Activated CD4-positive, alpha-beta T cell treated with anti-CD3 and anti-CD28 coated beads, Interleukin-2, amount 10 ng/mL, durations not matched to agents 24 days and 14 days (primary cell): ENCODE data around the gene ZNF71. TPM values are rescaled to one million over a fixed set of nuclear protein-coding genes. Genes with fewer than 3 reads are reported as not detected.

Source experiments
- DNase-seq: peaks from one replicate; pipeline ENCODE4 v3.0.0; 2022
- H3K27ac Mint-ChIP-seq: one replicate; pipeline ENCODE4 v1.8.0; 2022; ENCODE audit warnings: mild to moderate bottlenecking, mixed read lengths
- H3K27me3 Mint-ChIP-seq: one replicate; pipeline ENCODE4 v1.8.0; 2022; ENCODE audit warnings: mixed read lengths
- H3K36me3 Mint-ChIP-seq: one replicate; pipeline ENCODE4 v1.8.0; 2022; ENCODE audit warnings: low read depth, mild to moderate bottlenecking, mixed read lengths
- H3K4me1 Mint-ChIP-seq: one replicate; pipeline ENCODE4 v1.8.0; 2021; ENCODE audit warnings: mixed read lengths
- H3K4me3 Mint-ChIP-seq: one replicate; pipeline ENCODE4 v1.8.0; 2022; ENCODE audit warnings: mild to moderate bottlenecking, moderate library complexity, mixed read lengths
- H3K9me3 Mint-ChIP-seq: one replicate; pipeline ENCODE4 v1.8.0; 2021; ENCODE audit warnings: mixed read lengths
- intact Hi-C: fragments of 100-400 bp; cut with micrococcal nuclease; formaldehyde crosslinking; loops from one replicate; pipeline ENCODE4 v1.15.1; 2023
- total RNA-seq: library from RNA; stranded (reverse); gene quantifications from 2 replicates; pipeline ENCODE4 v1.2.3, GENCODE V29; 2022

The ZNF71 gene
- 4.2 and 5.2 TPM in 2 replicates for total RNA-seq

- Mint-ChIP-seq H3K9me3 (peaks cover 39% of the 10 kb centered on the region), H3K27ac (peak within 1 kb of the TSS; percentile 60)
These were observed at the start of gene ZNF71 for GRCh38 chr19:56594783-56595547. TSS of gene ZNF71 (plus strand) at chr19:56595302. CDS start at chr19:56601559, 6,257 bp downstream.

GRCh38 chr19:56547535-56547934, 47.6 kb upstream of the ZNF71 start:
- H3K27ac Mint-ChIP-seq, result no peak overlapping the region
- peaks cover 22% of the 10 kb centered on the region for H3K9me3 Mint-ChIP-seq
- DNase-seq, result no peak
- H3K36me3 Mint-ChIP-seq, result peaks cover 43% of the 10 kb centered on the region
- H3K4me1 Mint-ChIP-seq, result no peaks in the 10 kb centered on the region
- intact Hi-C loops, result no loop called here
- no peak overlapping the region for H3K4me3 Mint-ChIP-seq
- H3K27me3 Mint-ChIP-seq, result no peaks in the 10 kb centered on the region

More at GRCh38 chr19:56594783-56595547, at the start of gene ZNF71:
- H3K36me3 Mint-ChIP-seq, result peaks cover 35% of the 10 kb centered on the region
- DNase-seq, result peak; percentile 96
- intact Hi-C loops, result loop anchor here (1.0 to 2.0 kb wide), 2 partner anchors 28 to 56 kb away; partner anchors contain the start of genes ZFP28 and ZNF470
- H3K4me3 Mint-ChIP-seq, result peak within 1 kb of the TSS; percentile 90
- peaks cover 12% of the 10 kb centered on the region for H3K4me1 Mint-ChIP-seq
- H3K27me3 Mint-ChIP-seq, result no peaks in the 10 kb centered on the region

GRCh38 chr19:56554272-56554869, 40.7 kb upstream of the ZNF71 start:
- no peaks in the 10 kb centered on the region for H3K27me3 Mint-ChIP-seq
- H3K4me3 Mint-ChIP-seq, result no peak overlapping the region
- no peak overlapping the region for H3K27ac Mint-ChIP-seq
- H3K9me3 Mint-ChIP-seq, result peaks cover 32% of the 10 kb centered on the region
- H3K4me1 Mint-ChIP-seq, result no peaks in the 10 kb centered on the region
- H3K36me3 Mint-ChIP-seq, result peaks cover 30% of the 10 kb centered on the region
- no peak for DNase-seq
- intact Hi-C loops, result no loop called here

DNA sequence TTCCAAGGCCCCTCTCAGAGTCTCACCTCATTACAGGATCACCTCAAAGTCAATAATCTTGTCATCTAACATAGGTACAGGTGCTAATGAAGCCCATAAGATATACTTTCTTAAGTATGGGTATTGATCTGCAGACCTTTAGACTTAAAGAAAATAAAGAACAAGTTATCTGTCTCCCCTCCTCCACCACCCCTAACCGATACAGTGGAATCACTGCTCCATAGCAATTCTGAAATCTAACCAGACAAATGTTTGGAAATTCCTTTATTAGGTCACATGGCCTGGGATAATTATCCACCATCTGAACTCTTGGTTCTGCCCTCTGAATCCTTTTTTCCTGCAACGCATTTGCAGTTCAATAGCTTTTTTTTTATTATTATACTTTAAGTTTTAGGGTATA, 32.3 kb upstream of the ZNF71 start:
- no peak overlapping the region for H3K4me3 Mint-ChIP-seq
- H3K4me1 Mint-ChIP-seq, result peaks cover 5% of the 10 kb centered on the region
- peaks cover 14% of the 10 kb centered on the region for H3K36me3 Mint-ChIP-seq
- no peak for DNase-seq
- no peaks in the 10 kb centered on the region for H3K27me3 Mint-ChIP-seq
- peaks cover 46% of the 10 kb centered on the region for H3K9me3 Mint-ChIP-seq
- H3K27ac Mint-ChIP-seq, result no peak overlapping the region
- intact Hi-C loops, result no loop called here

- intact Hi-C loops, result loop anchor here (1.0 to 2.0 kb wide), 3 partner anchors 28 to 162 kb away; partner anchors contain the start of genes ZFP28, ZNF583 and ZNF71
- Mint-ChIP-seq H3K9me3 (peaks cover 48% of the 10 kb centered on the region), H3K27me3 (no peaks in the 10 kb centered on the region)
These were observed 28.2 kb upstream of the ZNF71 start for GRCh38 chr19:56566904-56567273.

GRCh38 chr19:56567274-56568120, 27.6 kb upstream of the ZNF71 start, which contains the start of gene ZNF470:
TSS of gene ZNF470 (plus strand) at chr19:56567468. CDS start at chr19:56570312, 2,844 bp downstream.
- peak; percentile 96 for DNase-seq
- Mint-ChIP-seq H3K36me3 (peaks cover 43% of the 10 kb centered on the region), H3K27ac (peak within 1 kb of the TSS; percentile 90), H3K27me3 (no peaks in the 10 kb centered on the region), H3K9me3 (peaks cover 48% of the 10 kb centered on the region), H3K4me1 (peaks cover 7% of the 10 kb centered on the region), H3K4me3 (peak within 1 kb of the TSS; percentile 97)
- intact Hi-C loops, result loop anchor here (1.0 to 2.0 kb wide), 3 partner anchors 28 to 163 kb away; partner anchors contain the start of genes ZFP28, ZNF583 and ZNF71

More at GRCh38 chr19:56566904-56567273, 28.2 kb upstream of the ZNF71 start:
- peak overlapping the region; percentile 97 for H3K4me3 Mint-ChIP-seq
- peaks cover 7% of the 10 kb centered on the region for H3K4me1 Mint-ChIP-seq
- H3K36me3 Mint-ChIP-seq, result peaks cover 41% of the 10 kb centered on the region
- peak overlapping the region; percentile 90 for H3K27ac Mint-ChIP-seq
- DNase-seq, result no peak

- no peak for DNase-seq
- no peaks in the 10 kb centered on the region for H3K27me3 Mint-ChIP-seq
- intact Hi-C loops, result no loop called here
- peaks cover 3% of the 10 kb centered on the region for H3K4me1 Mint-ChIP-seq
- peaks cover 73% of the 10 kb centered on the region for H3K36me3 Mint-ChIP-seq
- no peak overlapping the region for H3K27ac Mint-ChIP-seq
- no peak overlapping the region for H3K4me3 Mint-ChIP-seq
- H3K9me3 Mint-ChIP-seq, result peaks cover 52% of the 10 kb centered on the region
These were observed 22.5 kb upstream of the ZNF71 start for GRCh38 chr19:56572589-56572988.

DNA sequence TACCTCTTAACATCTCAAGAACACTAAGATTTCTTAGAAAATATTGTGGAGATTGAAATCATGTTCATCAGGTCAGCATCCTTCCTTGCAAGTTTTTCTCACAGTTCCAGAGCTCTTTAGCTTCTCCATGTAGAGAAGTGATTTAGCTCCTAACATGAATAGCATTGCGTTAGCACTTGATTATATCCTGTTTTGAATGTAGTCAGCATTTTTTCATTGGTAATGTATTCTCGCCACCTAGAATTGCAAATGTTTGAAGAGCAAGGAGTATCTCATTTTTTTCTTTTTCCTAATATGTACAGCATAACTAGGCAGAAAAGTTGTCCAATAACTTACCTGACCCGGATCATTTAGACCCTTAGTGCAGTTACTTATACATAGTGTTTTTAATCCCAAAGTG, 21.2 kb upstream of the ZNF71 start:
- Mint-ChIP-seq H3K27me3 (no peaks in the 10 kb centered on the region), H3K4me1 (no peaks in the 10 kb centered on the region), H3K4me3 (no peak overlapping the region), H3K27ac (no peak overlapping the region), H3K9me3 (peaks cover 54% of the 10 kb centered on the region), H3K36me3 (peaks cover 69% of the 10 kb centered on the region)
- no peak for DNase-seq
- intact Hi-C loops, result no loop called here

GRCh38 chr19:56577719-56578602, 17.1 kb upstream of the ZNF71 start:
- H3K4me3 Mint-ChIP-seq, result no peak overlapping the region

GRCh38 chr19:56594446-56594782, 688 bp upstream of the ZNF71 start:
- no peak for DNase-seq
- H3K4me1 Mint-ChIP-seq, result peaks cover 12% of the 10 kb centered on the region
- H3K27ac Mint-ChIP-seq, result peak overlapping the region; percentile 60
- H3K9me3 Mint-ChIP-seq, result peaks cover 39% of the 10 kb centered on the region
- peaks cover 35% of the 10 kb centered on the region for H3K36me3 Mint-ChIP-seq
- intact Hi-C loops, result loop anchor here (2.0 kb wide), 1 partner anchor 56 kb away; the partner anchor contains the start of gene ZFP28
- peak overlapping the region; percentile 90 for H3K4me3 Mint-ChIP-seq
- H3K27me3 Mint-ChIP-seq, result no peaks in the 10 kb centered on the region

More at GRCh38 chr19:56577719-56578602, 17.1 kb upstream of the ZNF71 start:
- H3K4me1 Mint-ChIP-seq, result no peaks in the 10 kb centered on the region
- H3K27ac Mint-ChIP-seq, result no peak overlapping the region
- no peak for DNase-seq
- no peaks in the 10 kb centered on the region for H3K27me3 Mint-ChIP-seq
- H3K9me3 Mint-ChIP-seq, result peaks cover 47% of the 10 kb centered on the region
- intact Hi-C loops, result no loop called here
- peaks cover 45% of the 10 kb centered on the region for H3K36me3 Mint-ChIP-seq

- Mint-ChIP-seq H3K27me3 (no peaks in the 10 kb centered on the region), H3K36me3 (peaks cover 37% of the 10 kb centered on the region), H3K4me3 (peak overlapping the region; percentile 90), H3K27ac (peak overlapping the region; percentile 60), H3K9me3 (peaks cover 37% of the 10 kb centered on the region), H3K4me1 (peaks cover 12% of the 10 kb centered on the region)
- no peak for DNase-seq
- intact Hi-C loops, result loop anchor here (1.0 to 2.0 kb wide), 2 partner anchors 28 to 57 kb away; partner anchors contain the start of genes ZFP28 and ZNF470
These were observed 422 bp downstream of the ZNF71 start for GRCh38 chr19:56595548-56595899.

GRCh38 chr19:56596676-56597075, 1.6 kb downstream of the ZNF71 start:
- H3K4me1 Mint-ChIP-seq, result peaks cover 12% of the 10 kb centered on the region
- peak overlapping the region; percentile 11 for H3K4me3 Mint-ChIP-seq
- H3K27ac Mint-ChIP-seq, result no peak overlapping the region
- no peaks in the 10 kb centered on the region for H3K27me3 Mint-ChIP-seq
- intact Hi-C loops, result no loop called here
- H3K36me3 Mint-ChIP-seq, result peaks cover 48% of the 10 kb centered on the region
- no peak for DNase-seq
- peaks cover 39% of the 10 kb centered on the region for H3K9me3 Mint-ChIP-seq

GRCh38 chr19:56597696-56598095, 2.6 kb downstream of the ZNF71 start:
- H3K4me3 Mint-ChIP-seq, result no peak overlapping the region
- intact Hi-C loops, result no loop called here
- H3K36me3 Mint-ChIP-seq, result peaks cover 57% of the 10 kb centered on the region
- DNase-seq, result no peak
- H3K27me3 Mint-ChIP-seq, result no peaks in the 10 kb centered on the region
- no peak overlapping the region for H3K27ac Mint-ChIP-seq
- H3K9me3 Mint-ChIP-seq, result peaks cover 31% of the 10 kb centered on the region
- peaks cover 12% of the 10 kb centered on the region for H3K4me1 Mint-ChIP-seq
